Stimulated activated CD4-positive, alpha-beta T cell treated with anti-CD3 and anti-CD28 coated beads, Interleukin-4, amount 100 ng/mL, for 24 hours (primary cell): ENCODE results near the gene CORO1C.

Experiments used
- DNase-seq: peaks from one replicate; pipeline ENCODE4 v3.0.0-alpha.2; 2020

CORO1C gene

DNA sequence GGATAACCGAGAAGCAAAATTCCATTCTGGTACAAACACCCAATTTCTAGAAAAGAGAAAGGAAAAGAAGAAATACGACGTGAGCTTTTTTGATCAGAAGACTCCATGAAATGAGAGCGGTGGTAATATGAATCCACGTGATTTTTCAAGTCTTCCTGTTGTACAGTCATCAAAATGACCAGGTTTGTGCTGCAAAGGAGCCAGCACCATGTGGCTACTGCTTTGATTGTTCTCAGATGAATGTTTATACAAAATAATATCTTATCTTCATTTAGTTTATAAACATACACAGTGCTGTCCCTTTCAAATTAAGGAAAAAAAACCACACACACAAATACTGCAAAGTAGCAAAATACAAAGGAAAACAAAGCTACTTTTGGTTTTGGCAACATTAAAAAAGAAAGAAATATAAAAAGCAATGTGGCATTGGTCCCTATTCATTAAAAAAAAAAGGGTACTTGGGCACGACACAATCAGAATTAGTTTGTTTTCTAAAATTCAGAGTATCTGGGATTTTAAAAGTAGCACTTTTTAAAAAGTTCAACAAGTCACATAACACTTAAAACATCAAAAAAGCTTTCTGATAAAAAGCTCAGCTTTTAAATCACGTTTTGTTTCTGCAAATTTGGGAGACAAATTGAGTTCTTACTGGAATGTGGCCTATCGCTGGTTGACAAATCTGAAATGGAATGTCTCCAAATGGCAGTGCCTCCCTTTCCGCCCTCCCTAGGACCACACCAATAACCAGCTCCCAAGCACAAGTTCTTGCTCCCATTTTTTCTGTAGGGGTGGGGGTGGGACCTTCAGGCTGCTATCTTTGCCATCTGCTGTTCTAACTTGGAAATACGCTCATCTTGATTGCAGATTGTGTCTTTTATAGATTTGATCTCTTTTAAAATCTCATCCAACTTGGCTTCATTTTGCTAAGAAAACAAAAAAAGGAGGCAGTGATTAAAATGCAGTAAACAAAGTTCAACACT lies 84.4 kb downstream of the CORO1C start:
- DNase-seq: no peak

DNA sequence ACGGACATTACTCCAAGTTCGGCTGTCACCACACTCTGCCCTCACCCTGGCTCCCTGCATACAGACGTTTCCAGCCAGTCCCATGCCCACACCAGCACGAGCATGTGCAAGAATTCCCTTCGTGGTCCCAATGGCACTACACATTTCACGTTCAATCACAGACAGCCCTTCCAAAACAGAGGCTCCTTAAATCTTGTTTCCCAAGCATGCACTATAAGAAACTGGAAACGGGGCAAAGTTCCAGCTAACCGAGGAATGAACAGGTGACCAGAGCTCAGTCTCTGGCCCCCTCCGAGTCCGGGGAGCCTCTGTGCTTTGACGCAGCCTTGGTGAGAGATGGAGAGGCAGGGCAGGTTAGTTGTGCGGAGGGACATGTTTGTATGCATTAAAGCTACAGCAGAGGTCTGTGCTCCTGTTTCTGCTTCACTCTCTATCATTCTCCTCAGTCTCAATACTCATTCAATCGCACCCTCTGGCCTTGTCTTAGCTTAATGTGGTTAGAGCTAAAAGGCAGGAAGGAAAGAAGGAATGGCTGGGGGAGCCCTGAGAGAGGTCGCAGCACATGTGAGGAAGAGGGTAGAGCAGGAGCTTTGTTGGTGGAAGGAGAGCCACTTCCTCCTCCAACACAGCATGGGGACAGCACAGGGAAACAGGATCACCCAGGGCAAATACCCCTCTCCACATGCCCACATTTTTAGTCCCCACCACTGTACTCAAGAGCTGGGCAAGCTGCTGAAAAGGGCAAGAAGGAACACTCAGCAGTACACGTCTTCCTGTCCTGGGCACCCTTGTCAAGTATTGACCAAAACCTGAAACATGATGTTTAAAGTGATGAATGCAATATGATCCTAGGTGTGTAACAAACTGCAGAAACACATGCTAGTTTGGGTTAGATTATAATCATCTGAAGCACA lies 85.4 kb downstream of the CORO1C start:
- no peak for DNase-seq

DNA sequence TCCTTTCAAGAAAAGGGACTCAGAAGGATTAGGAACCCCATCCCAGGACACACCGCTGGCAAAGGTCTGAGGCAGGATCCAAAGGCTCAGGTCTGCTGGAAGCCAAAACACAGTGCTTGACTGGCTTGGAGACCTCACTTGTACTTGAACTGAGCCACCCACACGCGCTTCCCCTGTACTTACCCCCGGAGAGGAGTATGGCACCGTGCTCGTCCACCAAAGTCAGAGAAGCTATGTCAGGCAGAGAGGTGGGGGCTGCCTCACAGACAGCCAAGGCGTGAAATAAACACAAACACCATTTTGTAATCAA lies 86.6 kb downstream of the CORO1C start:
- DNase-seq: no peak

DNA sequence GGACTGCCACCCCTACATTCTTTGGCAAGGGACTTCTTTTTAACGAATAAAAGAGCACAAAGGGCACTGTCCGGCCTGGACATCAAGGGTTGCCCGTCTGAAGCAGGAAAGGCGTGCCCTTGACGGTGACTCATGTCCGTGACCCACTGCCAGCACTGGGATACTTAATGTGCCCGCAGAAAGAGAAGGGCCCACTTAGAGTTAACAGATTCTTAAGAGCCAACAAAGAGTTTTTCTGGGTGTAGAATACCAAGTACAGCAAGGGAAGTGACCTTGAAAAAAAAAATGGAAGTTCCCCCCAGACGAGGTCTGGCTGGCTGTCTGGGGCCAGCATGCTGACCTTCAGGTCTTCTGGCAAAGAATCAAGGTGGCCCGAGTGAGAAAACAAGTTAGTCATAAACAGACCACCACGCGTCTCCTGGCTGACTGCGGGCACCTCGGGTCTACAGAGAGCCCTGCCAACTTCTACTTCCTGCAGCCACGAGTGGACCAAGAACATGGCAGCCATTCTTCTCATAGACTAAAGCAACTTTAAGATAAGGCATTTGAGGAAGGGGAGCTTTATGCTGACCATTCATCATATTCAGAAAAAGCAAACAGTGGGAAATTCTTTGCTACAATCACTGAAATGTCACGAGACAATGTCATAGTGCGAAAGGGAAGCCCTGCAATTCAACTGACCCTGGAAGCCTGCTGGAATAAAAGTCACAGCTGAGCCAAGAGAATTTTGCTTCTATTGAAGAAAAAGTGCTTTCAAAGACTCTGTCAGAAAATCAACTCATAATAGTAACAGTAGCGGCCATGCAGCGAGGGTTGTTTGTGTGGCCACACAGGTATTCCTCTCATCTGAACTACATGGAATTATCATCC lies 87.1 kb downstream of the CORO1C start:
- DNase-seq: no peak

DNA sequence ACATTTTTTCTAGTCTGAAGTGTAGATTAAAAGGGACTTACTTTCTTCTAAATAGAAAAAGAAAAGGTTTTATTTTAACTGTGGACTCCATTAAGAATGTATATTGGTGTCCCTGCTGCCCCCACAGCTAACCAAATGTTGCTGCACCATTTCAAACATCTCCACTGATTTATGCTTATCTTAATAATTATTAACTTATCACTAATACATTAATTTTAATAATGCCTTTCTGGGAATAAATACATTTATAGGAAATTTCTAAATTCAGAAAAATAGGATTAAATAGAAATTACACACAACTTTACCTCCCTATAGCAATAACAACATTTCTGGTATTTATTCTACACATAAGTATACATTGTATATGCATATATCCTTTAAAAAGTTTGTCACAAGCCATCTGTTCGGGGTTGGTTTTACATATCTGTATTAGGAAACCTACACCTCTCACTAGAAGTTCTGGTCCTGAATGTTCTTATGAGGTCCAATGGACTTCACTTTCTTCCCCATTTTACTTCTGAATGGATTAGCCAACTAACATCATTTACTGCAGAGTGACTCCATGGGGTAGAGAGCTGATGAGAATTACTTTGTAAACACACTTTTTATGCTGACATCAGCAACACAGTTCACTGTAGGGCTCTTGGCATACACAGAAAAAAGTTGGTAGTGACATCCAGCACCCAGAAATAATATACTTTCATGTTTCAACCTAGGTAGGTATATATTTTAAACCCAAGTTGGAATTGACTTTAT lies 88.2 kb downstream of the CORO1C start:
- DNase-seq: no peak

DNA sequence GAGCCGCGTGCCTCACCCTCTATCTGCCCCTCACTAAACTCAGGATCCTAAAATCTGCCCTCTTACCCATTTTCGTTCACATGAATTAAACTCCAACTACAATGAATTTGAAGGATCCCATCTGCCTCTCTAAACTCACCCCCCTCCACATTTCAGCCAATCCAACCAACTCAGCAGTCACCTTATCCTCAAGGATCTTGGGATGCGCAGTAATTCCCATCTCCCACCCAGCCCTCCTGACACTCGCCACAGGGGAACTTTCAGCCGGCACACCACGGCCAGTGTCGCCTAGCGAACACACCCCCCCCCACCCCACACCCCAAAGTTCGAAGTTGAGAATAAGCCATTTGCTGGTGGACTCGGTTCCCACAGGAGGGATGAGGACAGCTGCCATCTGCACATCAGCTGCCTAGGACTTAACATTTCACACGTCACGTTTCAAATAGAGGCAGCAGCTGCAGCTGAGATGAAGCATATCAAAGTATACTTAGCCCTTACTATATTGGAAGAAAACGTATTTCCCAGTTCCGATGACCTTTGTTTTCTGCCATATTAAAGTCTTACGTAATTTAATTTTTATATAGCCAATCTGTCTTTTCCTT lies 88.9 kb downstream of the CORO1C start:
- no peak for DNase-seq

DNA sequence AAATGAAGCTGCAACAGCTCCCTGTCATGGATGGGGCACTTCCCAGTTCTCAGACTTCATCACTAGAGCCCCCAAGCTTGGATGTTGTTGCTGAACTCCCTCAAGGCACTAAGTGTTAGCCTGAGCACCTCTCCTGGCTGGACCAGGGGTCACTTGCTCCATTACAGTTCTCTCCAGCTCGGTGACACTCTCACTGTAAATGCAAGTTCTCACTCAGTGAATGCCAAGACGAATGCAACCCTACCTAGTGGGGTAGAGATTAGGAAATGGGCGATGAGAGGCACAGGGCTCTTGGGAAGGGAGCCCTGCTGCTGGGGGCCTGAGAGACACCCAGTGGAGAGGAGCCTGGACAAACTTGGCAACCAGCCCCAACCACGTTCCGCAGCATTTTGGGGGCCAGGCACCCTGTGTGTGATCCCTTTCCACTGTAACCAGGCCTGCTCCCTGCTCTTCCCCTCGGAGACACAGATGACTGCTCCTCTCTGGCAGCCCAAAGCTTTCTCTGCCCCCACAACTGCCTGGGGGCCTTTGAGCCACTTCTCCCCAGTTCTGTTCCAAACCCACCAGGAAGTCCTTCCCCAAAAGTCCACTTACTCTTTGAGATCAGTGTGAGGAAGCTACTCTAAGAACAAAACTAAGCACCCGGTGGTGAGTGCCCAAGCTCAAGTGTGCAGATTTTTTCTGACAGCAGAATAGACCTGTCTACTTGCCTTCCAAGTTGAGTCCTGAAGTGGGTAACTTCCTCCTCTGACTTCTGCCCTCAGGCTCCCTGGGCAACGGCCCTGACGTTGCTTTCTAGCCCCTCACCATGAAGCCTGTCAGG lies 89.7 kb downstream of the CORO1C start:
- DNase-seq: no peak

DNA sequence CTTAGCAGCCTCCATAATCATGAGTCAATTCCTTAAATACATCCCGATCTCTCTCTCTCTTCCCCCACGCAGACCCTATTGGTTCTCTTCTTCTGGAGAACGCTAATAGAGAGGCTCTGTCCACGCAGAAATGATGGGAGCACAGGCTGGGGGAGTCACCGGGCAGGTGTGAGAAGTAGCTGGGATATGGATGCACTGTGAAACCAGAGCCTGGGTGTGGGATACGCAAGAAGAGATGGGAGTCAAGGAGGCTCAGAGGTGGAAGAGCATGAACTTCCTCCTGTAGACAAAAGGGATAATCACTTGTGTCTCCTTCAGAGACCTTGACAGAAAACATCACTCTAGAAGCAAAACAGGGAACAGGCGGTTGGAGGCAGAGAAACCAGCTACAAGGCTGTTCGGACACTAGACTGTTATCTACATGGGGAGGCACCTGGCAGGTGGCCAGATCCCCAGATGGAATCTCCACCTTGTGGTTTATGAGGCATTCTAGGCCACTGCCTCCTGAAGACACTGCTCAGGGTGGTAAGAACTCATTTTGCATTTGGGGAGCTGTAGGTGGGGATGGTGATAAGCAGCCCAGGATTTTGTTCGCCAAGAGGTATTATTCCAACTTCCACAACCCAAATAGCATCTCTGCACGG lies 90.4 kb downstream of the CORO1C start:
- DNase-seq: no peak

DNA sequence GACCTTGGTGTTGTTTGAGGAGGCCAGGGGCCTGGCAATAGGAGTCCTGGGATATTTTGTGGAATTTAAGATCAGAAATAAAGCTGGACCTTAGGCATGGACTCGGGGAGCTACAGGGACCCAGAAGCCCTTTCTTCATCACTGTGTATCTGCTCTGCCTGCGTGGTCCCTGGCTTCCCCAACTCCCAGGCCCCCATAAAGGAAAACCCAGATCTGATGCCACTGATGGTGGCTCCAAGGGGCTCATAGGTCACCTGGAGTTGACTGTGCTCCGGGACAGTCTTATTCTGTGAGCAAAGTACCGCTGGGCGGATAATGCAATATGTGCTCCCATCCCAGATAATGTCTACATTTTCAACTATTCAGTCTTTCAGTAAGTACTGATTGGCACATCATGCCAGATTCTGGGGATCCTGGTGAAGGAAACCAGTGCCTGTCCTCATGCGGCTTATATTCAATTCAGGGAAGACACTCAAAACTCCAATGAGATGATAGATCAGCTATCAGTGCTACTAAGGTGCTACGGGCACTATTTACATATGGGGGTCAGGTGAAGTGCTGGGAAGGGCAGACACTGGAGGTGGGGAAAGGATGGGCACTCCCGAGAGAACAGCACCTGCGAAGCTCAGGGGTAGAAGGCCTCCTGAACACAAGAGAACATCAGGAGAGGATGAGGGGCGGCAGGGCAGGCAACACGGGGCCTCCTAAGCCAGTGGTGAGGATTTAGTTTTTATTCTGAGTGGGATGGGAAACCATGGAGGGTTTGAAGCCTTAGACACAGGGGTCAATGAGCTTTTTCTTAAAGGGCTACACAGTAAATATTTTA lies 92.1 kb downstream of the CORO1C start:
- DNase-seq: no peak

DNA sequence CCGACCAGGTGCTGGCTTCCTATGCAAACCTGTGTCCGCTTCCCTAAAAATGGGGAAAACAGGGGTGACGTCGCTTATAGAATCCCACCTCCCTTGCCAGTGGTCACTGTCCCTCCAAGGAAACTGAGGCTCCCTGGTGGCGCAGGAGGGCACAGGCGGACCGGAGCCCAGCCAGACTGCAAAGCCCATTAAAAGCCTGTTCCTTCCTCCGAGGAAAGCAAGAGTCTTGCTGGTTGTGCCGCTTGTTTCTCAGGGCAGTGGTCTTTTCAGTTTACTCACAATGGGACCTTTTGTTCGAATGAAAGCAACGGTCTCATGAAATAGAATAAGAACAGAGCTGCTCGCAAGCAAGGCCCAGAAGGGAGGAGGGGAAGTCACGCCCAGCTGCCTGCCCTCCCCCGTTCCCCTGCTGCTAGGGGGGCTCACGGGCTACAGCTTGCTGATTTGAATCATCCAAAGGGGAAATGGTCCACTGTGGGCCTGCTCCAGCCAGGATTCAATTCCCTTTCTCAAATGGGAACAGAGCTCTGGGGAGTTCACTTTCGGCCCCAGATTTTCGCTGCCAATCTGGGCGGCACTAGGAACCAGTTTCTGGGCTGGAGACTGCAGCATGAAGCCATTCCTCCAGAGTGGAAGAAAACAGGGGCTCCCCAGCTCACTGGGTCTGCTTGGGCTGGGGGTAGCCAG lies 93.0 kb downstream of the CORO1C start:
- DNase-seq: no peak

DNA sequence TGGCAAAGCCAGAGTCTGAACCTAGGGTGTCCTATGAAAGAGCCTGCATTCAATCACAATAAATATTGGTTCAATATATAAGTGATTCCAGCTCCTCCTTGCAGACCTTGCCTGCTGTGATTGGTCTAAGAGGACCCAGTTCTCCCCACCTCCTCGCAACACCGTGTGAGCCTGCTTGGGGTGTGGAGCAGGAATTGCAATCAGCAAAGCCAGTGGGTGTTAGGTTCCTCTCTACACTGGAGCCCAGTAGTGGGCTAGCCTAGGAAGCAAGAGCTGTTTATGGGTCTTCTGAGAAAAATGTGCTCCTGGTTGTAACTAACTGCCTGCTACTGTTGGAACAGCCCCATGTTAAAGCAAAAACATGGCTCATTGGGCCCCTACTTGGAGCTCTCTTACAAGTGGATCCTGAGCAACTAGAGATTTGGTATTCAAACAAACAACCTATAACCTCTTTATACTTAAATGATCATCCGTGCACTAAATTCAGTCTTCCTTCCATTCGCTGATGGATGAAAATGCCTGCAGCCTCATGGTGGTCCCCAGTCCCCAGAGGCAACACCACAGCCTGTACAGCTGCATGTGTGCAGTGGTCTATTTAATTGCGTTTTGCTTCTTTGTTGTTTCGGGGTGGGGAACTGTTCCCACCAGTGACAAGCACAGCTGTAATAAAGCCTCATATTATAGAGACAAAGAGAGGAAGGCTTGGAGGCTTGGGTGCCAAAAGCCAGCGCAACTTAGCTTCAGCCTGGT lies 93.9 kb downstream of the CORO1C start:
- no peak for DNase-seq

DNA sequence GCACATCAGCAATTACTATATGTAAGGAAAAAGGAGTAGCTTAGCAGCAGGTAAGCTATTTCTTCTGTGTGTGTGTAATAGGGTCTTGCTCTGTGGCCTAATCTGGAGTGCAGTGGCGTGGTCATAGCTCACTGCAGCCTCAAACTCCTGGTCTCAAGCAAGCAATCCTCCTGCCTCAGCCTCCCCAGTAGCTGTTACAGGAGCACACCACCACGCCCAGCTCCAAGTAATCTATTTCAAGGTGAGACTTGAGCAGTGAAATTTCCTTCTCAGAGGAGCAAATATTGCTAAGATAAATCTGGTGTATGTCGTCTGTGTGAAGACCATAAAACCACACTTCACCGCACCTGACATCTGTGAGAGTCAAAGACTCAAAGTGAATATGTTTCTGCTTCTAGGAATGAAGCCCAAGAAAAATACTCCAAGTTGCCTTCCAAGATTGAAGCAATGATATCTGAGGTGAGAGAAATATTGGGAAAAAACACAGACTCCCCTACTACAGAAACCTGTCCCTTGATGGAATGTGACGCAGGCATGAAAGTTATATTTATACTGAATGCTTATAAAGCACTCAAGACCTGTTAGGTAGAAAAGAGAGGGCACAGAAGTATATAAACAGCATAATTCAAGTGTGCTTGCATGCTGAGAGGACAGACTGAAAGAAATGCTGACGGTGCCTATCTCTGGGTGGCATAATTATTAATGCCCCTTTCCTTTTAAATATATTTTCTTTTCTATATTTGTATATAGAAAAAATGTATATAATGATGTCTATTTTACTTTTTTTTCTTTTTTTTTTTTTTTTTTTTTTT lies 95.1 kb downstream of the CORO1C start:
- no peak for DNase-seq

DNA sequence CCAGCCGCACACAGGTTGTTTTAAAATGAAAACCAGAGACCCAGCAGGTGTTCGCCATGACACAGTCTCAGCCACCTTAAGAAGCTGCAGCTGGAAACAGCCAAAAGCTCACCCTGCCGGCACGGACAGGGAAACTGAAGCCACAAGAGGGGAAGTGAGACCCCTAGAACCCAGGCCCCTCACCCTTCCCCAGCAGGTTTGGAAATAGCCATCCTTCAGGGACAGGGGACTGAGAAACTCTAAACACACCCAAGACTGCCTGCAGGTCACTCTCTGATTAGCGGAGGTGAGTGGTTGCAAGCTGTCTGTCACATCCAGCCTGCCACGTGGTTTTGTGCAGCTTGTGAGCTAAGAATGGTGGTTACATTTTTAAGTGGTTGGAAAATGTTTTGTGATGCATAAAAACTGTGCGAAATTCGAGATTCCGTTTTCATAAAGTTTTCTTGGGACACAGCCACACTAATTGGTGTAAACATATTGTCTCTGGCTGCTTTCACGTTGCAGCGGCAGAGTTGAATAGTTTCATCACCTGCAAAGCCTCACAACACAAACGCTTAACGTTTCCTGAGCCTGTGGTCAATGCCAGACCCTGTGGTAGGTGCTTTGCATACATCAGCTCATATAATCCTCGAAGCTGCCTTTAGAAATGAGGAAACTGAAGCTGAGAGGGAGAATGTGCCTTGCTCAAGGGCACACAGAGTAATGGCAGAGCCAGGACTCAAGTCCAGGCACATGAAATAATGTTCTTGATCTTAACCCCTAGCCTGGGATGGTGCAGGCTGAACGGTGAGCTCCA lies 95.9 kb downstream of the CORO1C start:
- peak; percentile 59 for DNase-seq

DNA sequence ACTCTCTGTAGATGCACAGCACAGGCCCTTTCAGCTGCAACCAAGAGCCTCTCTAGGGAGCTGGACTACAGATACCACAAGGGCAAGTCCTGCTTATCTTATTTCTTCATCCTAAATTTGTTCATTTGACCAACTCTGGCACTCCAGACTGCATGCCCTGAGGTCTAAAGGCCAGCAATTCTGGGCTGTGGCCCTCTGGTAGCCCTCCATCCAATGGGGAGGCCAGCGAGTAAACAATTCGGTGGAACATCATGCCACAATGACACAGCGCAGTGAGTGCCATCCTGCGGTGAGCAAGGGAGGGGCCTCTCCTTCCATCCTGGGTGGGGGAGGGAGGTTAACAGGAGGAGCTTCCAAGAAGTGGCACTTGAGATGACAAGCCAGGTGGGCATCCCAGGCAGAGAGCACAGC lies 97.0 kb downstream of the CORO1C start:
- peak; percentile 56 for DNase-seq

DNA sequence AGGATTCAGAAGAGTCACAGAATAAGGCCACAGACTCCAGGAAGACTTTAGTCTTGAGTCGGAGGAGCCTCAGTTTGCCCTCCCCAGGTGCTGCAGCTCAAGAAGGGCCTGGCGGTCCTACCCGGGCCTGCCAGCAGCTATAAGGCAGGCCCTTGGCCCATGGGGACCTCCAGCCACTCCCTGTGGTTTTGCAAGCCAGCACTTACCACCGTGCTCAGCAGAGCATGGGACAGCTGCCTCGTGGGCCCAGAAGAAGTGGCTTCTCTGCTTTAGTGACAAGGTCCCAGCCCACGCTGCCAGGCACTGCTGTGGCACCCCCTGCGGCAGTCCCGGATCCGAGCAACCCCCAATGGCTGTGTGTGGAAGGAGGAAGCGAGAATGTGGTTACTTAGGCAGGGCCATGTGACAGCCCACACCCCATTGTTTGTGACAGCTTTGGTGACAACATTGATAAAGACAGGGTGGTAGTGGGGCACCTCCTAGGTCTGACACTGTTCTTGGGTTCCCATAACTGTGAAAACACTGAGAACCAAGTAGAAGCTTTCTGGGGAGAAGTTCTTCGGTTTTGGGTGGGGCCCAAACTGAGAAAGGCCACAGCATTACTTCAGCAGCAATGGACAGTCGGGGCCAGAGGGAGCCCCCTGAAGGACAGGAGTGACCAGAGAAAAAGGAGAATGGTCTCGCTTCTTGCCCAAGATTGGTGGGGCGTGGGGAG lies 97.6 kb downstream of the CORO1C start, which contains the start of gene SELPLG:
Gene SELPLG (minus strand): TSS at position 361 of the 715 bp plus-strand sequence. CDS start 9,587 bp downstream, outside the sequence.
- DNase-seq: peak; percentile 84
